ENCODE measurements around the gene NRG4.

GRCh38 chr15:76061700-76062099 is 49.5 kb upstream of the NRG4 start:
- TF ChIP-seq, protein P1, sequence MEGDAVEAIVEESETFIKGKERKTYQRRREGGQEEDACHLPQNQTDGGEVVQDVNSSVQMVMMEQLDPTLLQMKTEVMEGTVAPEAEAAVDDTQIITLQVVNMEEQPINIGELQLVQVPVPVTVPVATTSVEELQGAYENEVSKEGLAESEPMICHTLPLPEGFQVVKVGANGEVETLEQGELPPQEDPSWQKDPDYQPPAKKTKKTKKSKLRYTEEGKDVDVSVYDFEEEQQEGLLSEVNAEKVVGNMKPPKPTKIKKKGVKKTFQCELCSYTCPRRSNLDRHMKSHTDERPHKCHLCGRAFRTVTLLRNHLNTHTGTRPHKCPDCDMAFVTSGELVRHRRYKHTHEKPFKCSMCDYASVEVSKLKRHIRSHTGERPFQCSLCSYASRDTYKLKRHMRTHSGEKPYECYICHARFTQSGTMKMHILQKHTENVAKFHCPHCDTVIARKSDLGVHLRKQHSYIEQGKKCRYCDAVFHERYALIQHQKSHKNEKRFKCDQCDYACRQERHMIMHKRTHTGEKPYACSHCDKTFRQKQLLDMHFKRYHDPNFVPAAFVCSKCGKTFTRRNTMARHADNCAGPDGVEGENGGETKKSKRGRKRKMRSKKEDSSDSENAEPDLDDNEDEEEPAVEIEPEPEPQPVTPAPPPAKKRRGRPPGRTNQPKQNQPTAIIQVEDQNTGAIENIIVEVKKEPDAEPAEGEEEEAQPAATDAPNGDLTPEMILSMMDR (IDR thresholded peaks at IDR 0.05) = no peak
- TF ChIP-seq POLR2AphosphoS5 (IDR thresholded peaks at IDR 0.05) = no peak
- no peak for TF ChIP-seq POLR2A (IDR thresholded peaks at IDR 0.05)
